Natural killer cell (primary cell): ENCODE measurements around the gene SYNGR2. TPM values are rescaled to one million over a fixed set of nuclear protein-coding genes. Genes with fewer than 3 reads are reported as not detected.

Experiments used
- ATAC-seq, 3 donors: fragments of 150-1000 bp in 2 of 3; fragments of 200-7000 bp in 1 of 3; cut with Tn5 transposase; 1 replicate in 1 of 3; 2 replicates in 2 of 3; pipeline ENCODE4 v1.10.0; 2021; ENCODE audit warnings: mild to moderate bottlenecking in 2 of 3, moderate library complexity in 2 of 3
- DNase-seq, 2 donors: peaks; one replicate each; pipeline versions ENCODE4 v3.0.0 to v3.0.0-alpha.2; 2013 to 2021; ENCODE audit warnings: mixed read lengths in 1 of 2
- H3K27ac ChIP-seq: one replicate; pipeline ENCODE4 v1.5.1; 2013; ENCODE audit warnings: mild to moderate bottlenecking, low read length
- H3K27me3 ChIP-seq: one replicate; pipeline ENCODE4 v1.6.1; 2013; ENCODE audit warnings: low read length; ENCODE audit not compliant: control insufficient read depth, insufficient read depth
- H3K36me3 ChIP-seq: one replicate; pipeline ENCODE4 v1.6.1; 2013; ENCODE audit warnings: low read length; ENCODE audit not compliant: control insufficient read depth, insufficient read depth
- H3K4me1 ChIP-seq: one replicate; pipeline ENCODE4 v1.6.1; 2013; ENCODE audit warnings: low read length; ENCODE audit not compliant: control insufficient read depth, insufficient read depth
- H3K4me3 ChIP-seq: one replicate; pipeline ENCODE4 v1.5.1; 2013; ENCODE audit warnings: low read length
- H3K9me3 ChIP-seq: one replicate; pipeline ENCODE4 v1.6.1; 2013; ENCODE audit warnings: low read length; ENCODE audit not compliant: control insufficient read depth, insufficient read depth
- H3K27ac Mint-ChIP-seq, 2 donors: one replicate each; pipeline ENCODE4 v1.8.0; 2022; ENCODE audit warnings: mild to moderate bottlenecking in 2 of 2, mixed read lengths in 2 of 2, moderate library complexity in 1 of 2
- H3K27me3 Mint-ChIP-seq, 2 donors: one replicate each; pipeline ENCODE4 v1.8.0; 2022; ENCODE audit warnings: low read depth in 2 of 2, mixed read lengths in 2 of 2
- H3K36me3 Mint-ChIP-seq: one replicate; pipeline ENCODE4 v1.8.0; 2022; ENCODE audit warnings: mixed read lengths
- H3K4me1 Mint-ChIP-seq, 2 donors: one replicate each; pipeline ENCODE4 v1.8.0; 2022; ENCODE audit warnings: mixed read lengths in 2 of 2
- H3K4me3 Mint-ChIP-seq: one replicate; pipeline ENCODE4 v1.8.0; 2022; ENCODE audit warnings: mild to moderate bottlenecking, moderate library complexity, mixed read lengths
- H3K9me3 Mint-ChIP-seq, 2 donors: one replicate each; pipeline ENCODE4 v1.8.0; 2022; ENCODE audit warnings: mixed read lengths in 2 of 2
- WGBS: methylation state at CpG from one replicate; pipeline ENCODE4 v1.1.7; 2013; ENCODE audit warnings: missing lambda C conversion rate; ENCODE audit not compliant: insufficient coverage; 5-methylcytosine and 5-hydroxymethylcytosine counted together
- intact Hi-C: fragments of 100-400 bp; cut with micrococcal nuclease; formaldehyde crosslinking; loops from one replicate; pipeline ENCODE4 v1.14.2; 2022
- total RNA-seq, 4 donors: library from RNA; stranded (reverse); fragments of 120-200 nt in 1 of 4; gene quantifications; one replicate each; pipeline versions ENCODE4 v1.2.3 to v1.2.4, GENCODE V29; 2013 to 2022
- TF ChIP-seq, protein P1 (sequence below): fragments of 200-600 bp; IDR thresholded peaks from one replicate; pipeline ENCODE4 v1.8.0; 2022; ENCODE audit warnings: antibody characterized with exemption

Gene SYNGR2
- total RNA-seq, 3 donors from 2014 or later (not counting 1 experiment from before 2014, with no cell fraction given) = 41.2 to 62.1 (median 43.5) TPM

DNA sequence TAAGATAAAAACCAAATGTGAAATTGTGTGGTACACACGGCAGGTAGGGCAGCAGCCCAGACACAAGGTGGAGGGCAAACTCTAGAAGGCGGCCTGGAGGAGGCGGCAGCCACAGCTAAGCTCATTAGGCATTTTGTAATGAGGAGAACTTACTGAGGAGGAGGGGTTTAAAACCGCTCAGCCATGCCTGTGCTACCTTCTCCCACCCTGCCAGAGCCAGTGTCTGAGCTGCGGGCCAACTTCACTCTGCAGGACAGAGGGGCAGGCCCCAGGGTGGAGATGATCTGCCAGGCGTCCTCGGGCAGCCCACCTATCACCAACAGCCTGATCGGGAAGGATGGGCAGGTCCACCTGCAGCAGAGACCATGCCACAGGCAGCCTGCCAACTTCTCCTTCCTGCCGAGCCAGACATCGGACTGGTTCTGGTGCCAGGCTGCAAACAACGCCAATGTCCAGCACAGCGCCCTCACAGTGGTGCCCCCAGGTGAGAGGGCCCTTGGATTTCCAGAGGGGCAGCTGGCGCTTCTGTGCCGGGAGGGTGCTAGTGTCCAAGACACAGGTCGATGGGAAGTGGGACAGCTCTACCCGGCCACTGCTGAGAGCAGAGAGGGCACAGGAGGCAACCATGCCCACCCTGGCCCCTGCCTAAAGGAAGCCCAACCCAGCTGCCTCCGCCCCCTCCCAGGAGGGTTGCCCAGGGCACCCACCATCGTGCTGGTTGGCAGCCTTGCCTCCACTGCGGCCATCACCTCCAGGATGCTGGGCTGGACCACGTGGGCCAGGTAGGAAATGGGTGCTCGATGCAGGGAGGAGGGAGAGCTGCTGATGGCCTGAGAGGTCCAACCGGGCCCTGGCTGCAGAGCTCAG, 4.3 kb upstream of the SYNGR2 start:
- DNase-seq (no peak), ATAC-seq (no peak)
- TF ChIP-seq, protein P1, sequence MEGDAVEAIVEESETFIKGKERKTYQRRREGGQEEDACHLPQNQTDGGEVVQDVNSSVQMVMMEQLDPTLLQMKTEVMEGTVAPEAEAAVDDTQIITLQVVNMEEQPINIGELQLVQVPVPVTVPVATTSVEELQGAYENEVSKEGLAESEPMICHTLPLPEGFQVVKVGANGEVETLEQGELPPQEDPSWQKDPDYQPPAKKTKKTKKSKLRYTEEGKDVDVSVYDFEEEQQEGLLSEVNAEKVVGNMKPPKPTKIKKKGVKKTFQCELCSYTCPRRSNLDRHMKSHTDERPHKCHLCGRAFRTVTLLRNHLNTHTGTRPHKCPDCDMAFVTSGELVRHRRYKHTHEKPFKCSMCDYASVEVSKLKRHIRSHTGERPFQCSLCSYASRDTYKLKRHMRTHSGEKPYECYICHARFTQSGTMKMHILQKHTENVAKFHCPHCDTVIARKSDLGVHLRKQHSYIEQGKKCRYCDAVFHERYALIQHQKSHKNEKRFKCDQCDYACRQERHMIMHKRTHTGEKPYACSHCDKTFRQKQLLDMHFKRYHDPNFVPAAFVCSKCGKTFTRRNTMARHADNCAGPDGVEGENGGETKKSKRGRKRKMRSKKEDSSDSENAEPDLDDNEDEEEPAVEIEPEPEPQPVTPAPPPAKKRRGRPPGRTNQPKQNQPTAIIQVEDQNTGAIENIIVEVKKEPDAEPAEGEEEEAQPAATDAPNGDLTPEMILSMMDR = no peak
- Mint-ChIP-seq H3K4me3 (no peak overlapping the region), H3K27ac (no peak overlapping the region), H3K27me3 (no peaks in the 10 kb centered on the region), H3K9me3 (no peaks in the 10 kb centered on the region), H3K36me3 (no peaks in the 10 kb centered on the region), H3K4me1 (no peaks in the 10 kb centered on the region)
- no peaks in the 10 kb centered on the region for H3K9me3 ChIP-seq
- 69% methylated on average over 22 of the region's 22 CpGs for WGBS
- H3K27me3 ChIP-seq = no peaks in the 10 kb centered on the region
- H3K27ac ChIP-seq = no peak overlapping the region
- intact Hi-C loops = no loop called here
- no peak overlapping the region for H3K4me3 ChIP-seq
- H3K36me3 ChIP-seq = no peaks in the 10 kb centered on the region
- peaks cover 10% of the 10 kb centered on the region for H3K4me1 ChIP-seq

- Mint-ChIP-seq H3K27me3 (no peaks in the 10 kb centered on the region), H3K27ac (no peak overlapping the region), H3K36me3 (no peaks in the 10 kb centered on the region), H3K4me3 (no peak overlapping the region), H3K4me1 (peaks cover 0 to 7% of the 10 kb centered on the region in 2 donors), H3K9me3 (no peaks in the 10 kb centered on the region)
- no peak overlapping the region for H3K27ac ChIP-seq
- intact Hi-C loops = no loop called here
- no peak overlapping the region for H3K4me3 ChIP-seq
- WGBS = 89% methylated on average over 16 of the region's 16 CpGs
- H3K36me3 ChIP-seq = no peaks in the 10 kb centered on the region
- no peaks in the 10 kb centered on the region for H3K9me3 ChIP-seq
- H3K4me1 ChIP-seq = peaks cover 18% of the 10 kb centered on the region
- TF ChIP-seq, protein P1 = no peak
- H3K27me3 ChIP-seq = no peaks in the 10 kb centered on the region
- DNase-seq (no peak), ATAC-seq (no peak)
These were observed 3.4 kb upstream of the SYNGR2 start for GRCh38 chr17:78164748-78165607.

DNA sequence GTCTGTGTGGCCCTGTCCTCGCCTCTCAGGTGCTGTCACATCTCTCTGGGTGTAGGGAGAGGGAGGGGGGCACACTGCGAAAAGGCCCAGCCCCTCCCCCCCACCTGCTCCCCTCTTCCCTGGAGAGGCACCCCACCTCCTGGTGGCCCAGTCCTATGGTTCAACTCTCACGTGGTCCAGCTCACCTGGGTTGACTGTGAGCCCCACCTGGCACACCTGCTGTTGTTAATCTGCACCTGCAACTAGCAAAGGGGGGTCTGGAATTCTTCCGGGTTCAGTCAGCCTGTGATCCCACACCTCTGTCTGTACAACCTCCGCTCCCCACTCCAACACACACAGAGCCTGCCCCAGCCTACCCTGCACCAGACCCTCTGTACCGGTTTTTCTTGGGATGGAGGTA, 2.0 kb upstream of the SYNGR2 start:
- H3K36me3 ChIP-seq = peaks cover 3% of the 10 kb centered on the region
- DNase-seq = no peak
- 65% methylated on average over 4 of the region's 6 CpGs for WGBS
- Mint-ChIP-seq H3K27ac (no peak overlapping the region), H3K4me3 (no peak overlapping the region), H3K4me1 (peaks cover 0 to 8% of the 10 kb centered on the region in 2 donors), H3K27me3 (no peaks in the 10 kb centered on the region), H3K36me3 (no peaks in the 10 kb centered on the region), H3K9me3 (no peaks in the 10 kb centered on the region)
- peaks cover 31% of the 10 kb centered on the region for H3K4me1 ChIP-seq
- H3K27me3 ChIP-seq = no peaks in the 10 kb centered on the region
- H3K9me3 ChIP-seq = no peaks in the 10 kb centered on the region
- H3K27ac ChIP-seq = no peak overlapping the region
- intact Hi-C loops = no loop called here
- ATAC-seq = no peak
- H3K4me3 ChIP-seq = no peak overlapping the region
- TF ChIP-seq, protein P1 = no peak
